Measurements from ENCODE around the gene RBFOX2.

The RBFOX2 gene

GRCh38 chr22:35889071-35889470 is 139.6 kb downstream of the RBFOX2 start:
- TF ChIP-seq EZH2 (IDR thresholded peaks at IDR 0.05; ENCODE audit: borderline replicate concordance, low read length): no peak
- TF ChIP-seq CTCF (IDR thresholded peaks at IDR 0.05; ENCODE audit: low read length): no peak
- Histone ChIP-seq H3K9me3 (ENCODE audit: low read length) (no peaks in the 10 kb centered on the region), H3K27ac (ENCODE audit: low read depth, low read length, poor library complexity, severe bottlenecking) (no peak overlapping the region), H3K9ac (ENCODE audit: low read length) (no peak overlapping the region), H3F3A (ENCODE audit: insufficient read depth, low read length) (no peaks in the 10 kb centered on the region), H3K4me3 (ENCODE audit: low read depth, low read length, poor library complexity, severe bottlenecking) (no peak overlapping the region), H3K9me2 (ENCODE audit: low read depth, low read length) (no peaks in the 10 kb centered on the region), H3K27me3 (ENCODE audit: insufficient read depth, low read length) (no peaks in the 10 kb centered on the region), H4K20me1 (ENCODE audit: insufficient read depth, low read length) (no peaks in the 10 kb centered on the region), H3K79me2 (ENCODE audit: insufficient read depth, low read length) (peaks cover 41% of the 10 kb centered on the region), H2AFZ (ENCODE audit: low read length) (no peak overlapping the region), H3K4me2 (ENCODE audit: low read length) (no peak overlapping the region), H3K4me1 (ENCODE audit: insufficient read depth, low read length, severe bottlenecking) (peaks cover 50% of the 10 kb centered on the region), H3K36me3 (ENCODE audit: insufficient read depth, low read length) (peaks cover 11% of the 10 kb centered on the region)

- Histone ChIP-seq H4K20me1 (ENCODE audit: insufficient read depth, low read length) (no peaks in the 10 kb centered on the region), H3K4me2 (ENCODE audit: low read length) (no peak overlapping the region), H3K9me3 (ENCODE audit: low read length) (no peaks in the 10 kb centered on the region), H3F3A (ENCODE audit: insufficient read depth, low read length) (no peaks in the 10 kb centered on the region), H3K36me3 (ENCODE audit: insufficient read depth, low read length) (peaks cover 11% of the 10 kb centered on the region), H2AFZ (ENCODE audit: low read length) (no peak overlapping the region), H3K27me3 (ENCODE audit: insufficient read depth, low read length) (no peaks in the 10 kb centered on the region), H3K4me3 (ENCODE audit: low read depth, low read length, poor library complexity, severe bottlenecking) (no peak overlapping the region), H3K4me1 (ENCODE audit: insufficient read depth, low read length, severe bottlenecking) (peaks cover 50% of the 10 kb centered on the region), H3K27ac (ENCODE audit: low read depth, low read length, poor library complexity, severe bottlenecking) (no peak overlapping the region), H3K9ac (ENCODE audit: low read length) (no peak overlapping the region), H3K9me2 (ENCODE audit: low read depth, low read length) (no peaks in the 10 kb centered on the region), H3K79me2 (ENCODE audit: insufficient read depth, low read length) (peaks cover 39% of the 10 kb centered on the region)
- TF ChIP-seq CTCF (IDR thresholded peaks at IDR 0.05; ENCODE audit: low read length): no peak
- no peak for TF ChIP-seq EZH2 (IDR thresholded peaks at IDR 0.05; ENCODE audit: borderline replicate concordance, low read length)
Measured at GRCh38 chr22:35888181-35888870, 140.3 kb downstream of the RBFOX2 start.

DNA sequence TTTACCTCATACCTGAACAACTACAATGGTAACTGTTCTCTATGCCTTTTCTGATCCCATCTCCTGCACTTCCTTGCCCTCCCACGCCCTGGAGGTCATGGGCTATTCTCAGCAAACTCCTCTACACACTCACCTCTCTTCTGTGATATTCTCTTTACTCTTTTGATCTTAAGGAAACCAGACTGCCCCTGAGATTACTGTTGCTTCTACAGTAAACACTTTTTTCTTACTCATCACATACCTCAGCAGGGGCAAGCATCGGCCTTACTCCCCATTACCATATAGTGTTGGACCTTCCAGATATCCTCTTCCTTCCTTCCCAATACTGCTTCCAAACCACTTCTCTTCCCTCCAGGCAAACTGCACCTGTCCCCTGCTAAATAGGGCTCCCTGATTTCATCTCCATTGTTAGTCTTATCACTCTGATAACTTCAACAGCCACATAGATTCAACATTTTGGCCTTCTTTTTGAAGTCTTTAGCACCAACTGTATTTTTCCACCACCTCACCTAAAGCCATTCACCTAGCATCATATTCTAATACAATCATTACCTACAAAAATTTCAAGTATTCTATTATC is 141.2 kb downstream of the RBFOX2 start:
- Histone ChIP-seq H3K27ac (ENCODE audit: low read depth, low read length, poor library complexity, severe bottlenecking) (peak overlapping the region; percentile 44), H3K9me2 (ENCODE audit: low read depth, low read length) (no peaks in the 10 kb centered on the region), H3K9me3 (ENCODE audit: low read length) (no peaks in the 10 kb centered on the region), H3K4me2 (ENCODE audit: low read length) (no peak overlapping the region), H3K36me3 (ENCODE audit: insufficient read depth, low read length) (peaks cover 11% of the 10 kb centered on the region), H3K4me1 (ENCODE audit: insufficient read depth, low read length, severe bottlenecking) (peaks cover 50% of the 10 kb centered on the region), H3K27me3 (ENCODE audit: insufficient read depth, low read length) (no peaks in the 10 kb centered on the region), H3F3A (ENCODE audit: insufficient read depth, low read length) (no peaks in the 10 kb centered on the region), H3K9ac (ENCODE audit: low read length) (no peak overlapping the region), H3K79me2 (ENCODE audit: insufficient read depth, low read length) (peaks cover 34% of the 10 kb centered on the region), H4K20me1 (ENCODE audit: insufficient read depth, low read length) (no peaks in the 10 kb centered on the region), H2AFZ (ENCODE audit: low read length) (no peak overlapping the region), H3K4me3 (ENCODE audit: low read depth, low read length, poor library complexity, severe bottlenecking) (no peak overlapping the region)
- TF ChIP-seq EZH2 (IDR thresholded peaks at IDR 0.05; ENCODE audit: borderline replicate concordance, low read length): no peak
- no peak for TF ChIP-seq CTCF (IDR thresholded peaks at IDR 0.05; ENCODE audit: low read length)

Measured in OCI-LY1 (cell line).